ENCODE data around the gene HMGCR. TPM values are rescaled to one million over a fixed set of nuclear protein-coding genes. Genes with fewer than 3 reads are reported as not detected.
"Not testable (repeated sequence)": the region's sequence is repeated elsewhere in the genome, so short reads cannot be mapped to it uniquely, and the experiment has no call there.

HMGCR gene
- total RNA-seq, 4 donors from 2014 or later, result 11.4 to 54.4 (median 18.2) TPM

DNA sequence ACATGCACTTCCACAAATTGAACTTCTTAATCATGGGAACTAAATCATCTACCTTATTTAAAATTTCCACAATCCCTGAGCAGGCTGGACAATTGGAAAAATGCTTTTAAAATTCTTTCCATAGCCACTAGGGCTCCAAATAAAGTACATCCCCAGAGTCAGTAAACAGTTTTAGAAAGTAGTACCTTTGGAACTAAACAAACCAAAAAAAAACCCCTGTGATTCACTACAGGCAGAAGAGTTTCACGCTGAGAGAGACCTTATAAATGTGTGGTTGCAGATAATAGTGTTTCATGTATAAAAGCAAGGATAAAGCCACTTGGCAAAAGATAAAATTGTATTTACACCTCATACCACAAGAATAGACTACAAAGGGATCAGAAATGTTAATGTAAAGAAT lies 11.8 kb upstream of the HMGCR start:
- H3K9me3 ChIP-seq, result no peaks in the 10 kb centered on the region
- TF ChIP-seq POLR2A (IDR thresholded peaks at IDR 0.05) (no peak), EP300 (IDR thresholded peaks at IDR 0.05) (no peak)
- TF ChIP-seq, protein P1, sequence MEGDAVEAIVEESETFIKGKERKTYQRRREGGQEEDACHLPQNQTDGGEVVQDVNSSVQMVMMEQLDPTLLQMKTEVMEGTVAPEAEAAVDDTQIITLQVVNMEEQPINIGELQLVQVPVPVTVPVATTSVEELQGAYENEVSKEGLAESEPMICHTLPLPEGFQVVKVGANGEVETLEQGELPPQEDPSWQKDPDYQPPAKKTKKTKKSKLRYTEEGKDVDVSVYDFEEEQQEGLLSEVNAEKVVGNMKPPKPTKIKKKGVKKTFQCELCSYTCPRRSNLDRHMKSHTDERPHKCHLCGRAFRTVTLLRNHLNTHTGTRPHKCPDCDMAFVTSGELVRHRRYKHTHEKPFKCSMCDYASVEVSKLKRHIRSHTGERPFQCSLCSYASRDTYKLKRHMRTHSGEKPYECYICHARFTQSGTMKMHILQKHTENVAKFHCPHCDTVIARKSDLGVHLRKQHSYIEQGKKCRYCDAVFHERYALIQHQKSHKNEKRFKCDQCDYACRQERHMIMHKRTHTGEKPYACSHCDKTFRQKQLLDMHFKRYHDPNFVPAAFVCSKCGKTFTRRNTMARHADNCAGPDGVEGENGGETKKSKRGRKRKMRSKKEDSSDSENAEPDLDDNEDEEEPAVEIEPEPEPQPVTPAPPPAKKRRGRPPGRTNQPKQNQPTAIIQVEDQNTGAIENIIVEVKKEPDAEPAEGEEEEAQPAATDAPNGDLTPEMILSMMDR (IDR thresholded peaks at IDR 0.05), result no peak
- H3K4me3 ChIP-seq, result no peak overlapping the region
- DNase-seq (ENCODE audit: low spot score in 2 of 2), result no peak
- 67 to 84% methylated on average over 1 of the region's 1 CpG for WGBS, 2 donors
- H3K4me1 ChIP-seq, result no peaks in the 10 kb centered on the region
- no peaks in the 10 kb centered on the region for H3K27me3 ChIP-seq
- no peak overlapping the region for H3K27ac ChIP-seq
- no peaks in the 10 kb centered on the region for H3K36me3 ChIP-seq

DNA sequence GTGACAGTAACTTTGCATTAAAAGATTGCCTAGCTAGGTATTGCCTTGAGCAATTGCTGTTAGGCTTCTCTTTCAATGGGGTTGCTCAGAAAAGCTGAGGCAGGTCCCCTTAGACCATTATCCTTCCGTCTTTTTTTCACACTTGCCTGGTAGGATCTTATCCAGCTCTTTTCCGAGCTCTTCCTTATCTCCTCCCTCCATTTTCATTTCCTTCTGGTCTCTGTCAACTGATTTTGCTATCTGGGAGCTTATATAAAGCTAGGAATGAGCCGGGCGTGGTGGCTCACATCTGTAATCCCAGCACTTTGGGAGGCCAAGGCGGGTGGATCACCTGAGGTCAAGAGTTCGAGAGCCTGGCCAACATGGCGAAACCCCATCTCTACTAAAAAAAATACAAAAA lies 6.6 kb upstream of the HMGCR start:
- no peak for DNase-seq (ENCODE audit: low spot score in 2 of 2)
- 86 to 94% methylated on average over 7 of the region's 7 CpGs for WGBS, 2 donors
- no peaks in the 10 kb centered on the region for H3K4me1 ChIP-seq
- H3K27ac ChIP-seq, result no peak overlapping the region
- TF ChIP-seq EP300 (IDR thresholded peaks at IDR 0.05), result no peak
- TF ChIP-seq POLR2A (IDR thresholded peaks at IDR 0.05), result no peak
- H3K27me3 ChIP-seq, result no peaks in the 10 kb centered on the region
- H3K36me3 ChIP-seq, result no peaks in the 10 kb centered on the region
- H3K9me3 ChIP-seq, result no peaks in the 10 kb centered on the region
- no peak overlapping the region for H3K4me3 ChIP-seq

DNA sequence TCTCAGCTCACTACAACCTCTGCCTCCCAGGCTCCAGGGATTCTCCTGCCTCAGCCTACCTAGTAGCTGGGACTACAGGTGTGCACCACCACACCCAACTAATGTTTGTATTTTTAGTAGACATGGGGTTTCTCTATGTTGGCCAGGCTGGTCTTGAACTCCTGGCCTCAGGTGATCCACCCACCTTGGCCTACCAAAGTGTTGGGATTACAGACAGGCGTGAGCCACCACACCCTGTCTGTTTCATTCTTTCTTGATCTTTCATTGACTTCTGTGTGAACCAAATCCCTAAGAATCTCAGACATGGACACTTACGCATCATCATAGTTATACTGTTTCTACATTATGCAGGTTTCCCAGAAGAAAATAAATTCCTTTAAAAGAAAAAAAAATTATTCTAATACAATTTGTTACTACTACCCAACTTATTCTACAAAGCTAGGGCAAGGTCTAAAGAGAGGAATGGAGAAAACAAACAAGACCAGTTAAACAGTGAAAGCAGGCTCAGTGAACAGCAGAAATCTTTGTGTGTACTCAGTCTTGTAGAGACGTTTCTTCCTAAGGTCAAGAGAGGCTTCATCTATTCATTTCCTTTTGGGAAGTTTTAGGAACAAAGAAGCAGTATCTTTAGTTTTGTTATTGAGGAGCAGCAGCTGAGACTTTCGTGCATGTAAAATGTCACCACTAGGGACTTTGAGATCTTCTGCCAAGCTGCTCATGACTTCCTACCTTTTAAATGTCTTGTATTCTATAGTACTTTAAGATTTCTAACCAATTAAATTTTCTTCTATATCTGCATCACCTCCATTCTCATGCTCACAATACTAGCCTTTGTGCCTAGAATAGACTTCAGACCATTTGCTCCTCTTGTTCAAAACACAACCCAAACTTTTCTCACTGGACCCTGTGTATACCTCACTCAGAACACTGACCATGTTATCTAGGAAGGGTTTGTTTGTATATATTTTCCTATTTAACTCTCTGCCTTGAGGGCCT lies 5.6 kb upstream of the HMGCR start:
- H3K36me3 ChIP-seq, result no peaks in the 10 kb centered on the region
- WGBS, 2 donors, result 54 to 58% methylated on average over 4 of the region's 4 CpGs
- no peak overlapping the region for H3K4me3 ChIP-seq
- DNase-seq (ENCODE audit: low spot score in 2 of 2), result no peak
- H3K27ac ChIP-seq, result no peak overlapping the region
- no peaks in the 10 kb centered on the region for H3K27me3 ChIP-seq
- peaks cover 0 to 8% (median 0%) of the 10 kb centered on the region in 4 donors for H3K4me1 ChIP-seq
- TF ChIP-seq, protein P1 (IDR thresholded peaks at IDR 0.05), result peak in 1 of 5 experiments; percentile 13
- TF ChIP-seq POLR2A (IDR thresholded peaks at IDR 0.05) (no peak), EP300 (IDR thresholded peaks at IDR 0.05) (no peak)
- no peaks in the 10 kb centered on the region for H3K9me3 ChIP-seq

DNA sequence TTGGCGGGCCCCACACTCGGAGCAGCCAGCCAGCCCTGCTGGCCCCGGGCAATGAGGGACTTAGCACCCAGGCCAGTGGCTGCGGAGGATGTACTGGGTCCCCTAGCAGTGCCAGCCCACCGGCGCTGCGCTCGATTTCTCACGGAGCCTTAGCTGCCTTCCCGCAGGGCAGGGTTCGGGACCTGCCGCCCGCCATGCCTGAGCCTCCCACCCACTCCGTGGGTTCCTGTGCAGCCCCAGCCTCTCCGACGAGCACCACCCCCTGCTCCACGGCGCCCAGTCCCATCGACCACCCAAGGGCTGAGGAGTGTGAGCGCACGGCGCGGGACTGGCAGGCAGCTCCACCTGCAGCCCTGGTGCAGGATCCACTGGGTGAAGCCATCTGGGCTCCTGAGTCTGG lies 3.3 kb upstream of the HMGCR start:
- H3K36me3 ChIP-seq; H3K4me3 ChIP-seq; H3K9me3 ChIP-seq; DNase-seq (ENCODE audit: low spot score in 2 of 2); H3K27ac ChIP-seq; H3K27me3 ChIP-seq: not testable (repeated sequence)
- 94 to 96% methylated on average over 17 to 22 of the region's 23 CpGs for WGBS, 2 donors
- H3K4me1 ChIP-seq, result peaks cover 0 to 20% (median 6%) of the 10 kb centered on the region in 4 donors

DNA sequence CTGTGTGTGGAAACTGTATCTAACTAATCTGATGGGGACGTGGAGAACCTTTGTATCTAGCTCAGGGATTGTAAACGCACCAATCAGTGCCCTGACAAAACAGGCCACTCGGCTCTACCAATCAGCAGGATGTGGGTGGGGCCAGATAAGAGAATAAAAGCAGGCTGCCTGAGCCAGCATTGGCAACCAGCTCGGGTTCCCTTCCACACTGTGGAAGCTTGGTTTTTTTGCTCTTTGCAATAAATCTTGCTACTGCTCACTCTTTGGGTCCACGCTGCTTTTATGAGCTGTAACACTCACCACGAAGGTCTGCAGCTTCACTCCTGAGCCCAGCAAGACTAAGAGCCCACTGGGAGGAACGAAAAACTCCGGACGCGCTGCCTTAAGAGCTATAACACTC lies 2.6 kb upstream of the HMGCR start:
- not testable (repeated sequence) for H3K27me3 ChIP-seq; H3K9me3 ChIP-seq; H3K4me3 ChIP-seq; H3K36me3 ChIP-seq; H3K27ac ChIP-seq; DNase-seq (ENCODE audit: low spot score in 2 of 2)
- 88 to 90% methylated on average over 10 of the region's 10 CpGs for WGBS, 2 donors
- H3K4me1 ChIP-seq, result peaks cover 0 to 24% (median 6%) of the 10 kb centered on the region in 4 donors

DNA sequence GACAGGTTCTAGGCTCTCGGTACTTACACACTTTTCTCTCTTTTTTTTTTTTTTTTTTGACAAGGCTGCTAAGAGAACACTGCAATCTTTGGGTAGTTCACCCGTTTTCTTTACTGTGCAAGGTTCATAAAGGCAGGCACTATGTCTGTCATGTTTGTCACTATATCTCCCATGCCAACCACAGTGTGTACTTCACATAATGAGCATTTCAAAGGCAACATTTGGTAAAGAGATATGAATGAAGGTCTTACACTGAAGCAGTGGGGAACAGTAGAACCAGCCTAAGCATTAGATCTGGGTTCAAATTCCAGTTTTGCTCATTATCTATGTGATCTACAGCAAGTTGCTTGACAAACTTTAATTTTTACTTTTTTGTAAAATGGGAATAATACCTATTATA lies 1.5 kb upstream of the HMGCR start:
- peaks cover 0 to 26% (median 6%) of the 10 kb centered on the region in 4 donors for H3K4me1 ChIP-seq
- no peaks in the 10 kb centered on the region for H3K36me3 ChIP-seq
- H3K4me3 ChIP-seq, result no peak overlapping the region
- WGBS, 2 donors, result 60 to 84% methylated on average over 2 of the region's 2 CpGs
- H3K27me3 ChIP-seq, result no peaks in the 10 kb centered on the region
- H3K27ac ChIP-seq, result peak overlapping the region in 1 of 4 donors; percentile 99
- no peak for DNase-seq (ENCODE audit: low spot score in 2 of 2)
- no peak for TF ChIP-seq EP300 (IDR thresholded peaks at IDR 0.05)
- TF ChIP-seq POLR2A (IDR thresholded peaks at IDR 0.05), result no peak
- TF ChIP-seq, protein P1 (IDR thresholded peaks at IDR 0.05), result no peak
- H3K9me3 ChIP-seq, result no peaks in the 10 kb centered on the region
